T-helper 1 cell treated with Interleukin-12 subunit alpha and Interleukin-12 subunit beta and Interleukin-4 antibody, amounts not matched to agents 30 μg/mL and 1 μg/mL, for 36 hours (primary cell): ENCODE results near the gene APOBEC4.
"Not testable (repeated sequence)": the region's sequence is repeated elsewhere in the genome, so short reads cannot be mapped to it uniquely, and the experiment has no call there.

Source experiments
- H3K27ac Mint-ChIP-seq: one replicate; pipeline ENCODE4 v1.8.0; 2021; ENCODE audit warnings: mild to moderate bottlenecking, mixed read lengths
- H3K27me3 Mint-ChIP-seq: one replicate; pipeline ENCODE4 v1.8.0; 2021; ENCODE audit warnings: low read depth, mixed read lengths
- H3K36me3 Mint-ChIP-seq: one replicate; pipeline ENCODE4 v1.8.0; 2021; ENCODE audit warnings: low read depth, mixed read lengths
- H3K4me1 Mint-ChIP-seq: one replicate; pipeline ENCODE4 v1.8.0; 2021; ENCODE audit warnings: low read depth, mixed read lengths
- H3K4me3 Mint-ChIP-seq: one replicate; pipeline ENCODE4 v1.8.0; 2021; ENCODE audit warnings: mild to moderate bottlenecking, moderate library complexity, mixed read lengths
- H3K9me3 Mint-ChIP-seq: one replicate; pipeline ENCODE4 v1.8.0; 2021; ENCODE audit warnings: mixed read lengths

APOBEC4 gene

DNA sequence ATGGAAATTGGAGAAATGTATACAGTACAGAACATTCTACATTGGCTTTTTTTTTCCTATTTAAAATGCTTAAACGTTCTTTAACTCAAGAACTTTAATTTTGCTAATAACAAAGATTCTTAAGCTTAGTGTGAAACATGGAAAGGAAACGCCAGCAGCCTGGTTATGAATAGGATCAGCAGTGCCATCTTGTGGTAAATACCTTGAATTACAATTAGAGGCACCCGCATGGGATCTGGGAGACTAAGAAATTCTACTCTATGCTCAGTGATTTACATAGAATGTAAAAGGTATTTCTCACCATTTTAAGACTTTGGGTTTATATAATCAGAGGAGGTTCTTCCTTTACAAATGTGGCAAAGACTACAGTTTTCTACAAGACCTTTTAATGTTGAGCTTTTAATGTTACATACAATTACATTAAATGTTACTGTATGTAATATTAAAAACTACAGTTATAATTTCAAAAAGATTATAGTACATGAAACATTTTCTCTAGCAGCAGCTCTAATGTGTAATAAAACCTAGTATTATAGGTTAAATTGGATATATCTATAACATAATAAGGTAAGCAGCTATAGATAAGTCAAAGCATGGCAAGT is 32.1 kb upstream of the APOBEC4 start:
- H3K9me3 Mint-ChIP-seq: no peaks in the 10 kb centered on the region
- H3K27me3 Mint-ChIP-seq: peaks cover 22% of the 10 kb centered on the region
- H3K36me3 Mint-ChIP-seq: no peaks in the 10 kb centered on the region
- no peak overlapping the region for H3K4me3 Mint-ChIP-seq
- H3K4me1 Mint-ChIP-seq: peaks cover 3% of the 10 kb centered on the region
- H3K27ac Mint-ChIP-seq: no peak overlapping the region

- peaks cover 18% of the 10 kb centered on the region for H3K27me3 Mint-ChIP-seq
- H3K4me1 Mint-ChIP-seq, H3K9me3 Mint-ChIP-seq, H3K4me3 Mint-ChIP-seq, H3K27ac Mint-ChIP-seq, H3K36me3 Mint-ChIP-seq: not testable (repeated sequence)
Observed at GRCh38 chr1:183679363-183679762, 26.2 kb upstream of the APOBEC4 start.

GRCh38 chr1:183678819-183679218 is 25.7 kb upstream of the APOBEC4 start:
- Mint-ChIP-seq H3K9me3 (no peaks in the 10 kb centered on the region), H3K36me3 (no peaks in the 10 kb centered on the region), H3K4me1 (peaks cover 2% of the 10 kb centered on the region), H3K27ac (no peak overlapping the region), H3K4me3 (no peak overlapping the region), H3K27me3 (peaks cover 19% of the 10 kb centered on the region)

DNA sequence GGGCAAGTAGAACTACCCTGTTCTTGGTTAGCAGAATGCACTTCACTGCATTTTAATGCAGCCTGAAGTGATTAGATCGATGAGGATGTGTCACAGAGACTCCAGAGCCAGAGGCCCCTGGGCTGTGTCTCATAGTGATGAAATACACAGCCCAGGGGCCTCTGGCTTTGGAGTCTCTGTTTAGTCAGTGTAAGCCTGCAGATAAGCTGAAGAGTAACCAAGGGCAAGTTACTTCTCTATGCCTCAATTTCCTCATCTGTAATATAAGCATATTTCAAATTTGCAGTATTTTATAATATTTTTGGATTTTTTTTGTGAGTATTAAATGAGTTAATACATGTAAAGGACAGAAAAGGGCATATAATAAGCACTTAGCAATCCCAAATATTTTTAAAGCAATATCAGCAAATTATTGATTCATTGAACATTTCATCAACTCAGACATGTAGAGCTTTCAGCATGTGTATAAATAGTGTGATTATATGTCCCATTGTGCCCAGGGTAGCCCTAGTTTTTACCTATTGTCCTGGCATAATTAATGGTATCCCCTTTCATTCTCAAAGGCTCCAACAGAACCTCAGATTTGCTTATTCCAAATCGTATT is 23.6 kb upstream of the APOBEC4 start:
- Mint-ChIP-seq H3K4me1 (no peaks in the 10 kb centered on the region), H3K9me3 (no peaks in the 10 kb centered on the region), H3K27me3 (peaks cover 7% of the 10 kb centered on the region), H3K4me3 (no peak overlapping the region), H3K27ac (no peak overlapping the region), H3K36me3 (no peaks in the 10 kb centered on the region)

GRCh38 chr1:183675883-183676585 is 22.9 kb upstream of the APOBEC4 start:
- Mint-ChIP-seq H3K36me3 (no peaks in the 10 kb centered on the region), H3K27me3 (peaks cover 6% of the 10 kb centered on the region), H3K27ac (no peak overlapping the region), H3K9me3 (no peaks in the 10 kb centered on the region), H3K4me1 (no peaks in the 10 kb centered on the region), H3K4me3 (no peak overlapping the region)

DNA sequence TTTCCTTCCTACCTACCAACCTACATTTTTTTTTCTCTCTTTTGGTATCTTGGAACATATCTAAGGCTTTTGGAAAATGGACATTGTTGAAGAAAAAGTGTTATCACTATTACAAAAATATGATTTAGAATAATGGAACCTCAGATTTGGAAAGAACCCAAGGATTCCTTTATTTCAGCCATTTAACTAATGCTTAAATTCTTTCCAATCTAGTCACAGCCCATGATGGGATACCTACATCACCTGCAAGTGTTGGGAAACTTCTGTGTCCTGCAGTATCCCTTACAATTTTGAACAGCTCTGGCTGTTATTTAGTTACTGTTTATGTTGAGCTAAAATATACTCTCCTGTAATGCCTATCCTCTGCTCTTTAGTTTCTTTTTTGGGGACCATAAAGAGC is 22.3 kb upstream of the APOBEC4 start:
- Mint-ChIP-seq H3K4me1 (no peaks in the 10 kb centered on the region), H3K4me3 (no peak overlapping the region), H3K9me3 (no peaks in the 10 kb centered on the region), H3K36me3 (no peaks in the 10 kb centered on the region), H3K27ac (no peak overlapping the region), H3K27me3 (peaks cover 6% of the 10 kb centered on the region)

GRCh38 chr1:183674886-183675285 is 21.8 kb upstream of the APOBEC4 start:
- Mint-ChIP-seq H3K27me3 (peaks cover 6% of the 10 kb centered on the region), H3K9me3 (no peaks in the 10 kb centered on the region), H3K4me1 (no peaks in the 10 kb centered on the region), H3K36me3 (no peaks in the 10 kb centered on the region), H3K4me3 (no peak overlapping the region), H3K27ac (no peak overlapping the region)

GRCh38 chr1:183674339-183674738 is 21.2 kb upstream of the APOBEC4 start:
- Mint-ChIP-seq H3K27me3 (peaks cover 9% of the 10 kb centered on the region), H3K27ac (no peak overlapping the region), H3K4me3 (no peak overlapping the region), H3K9me3 (peaks cover 3% of the 10 kb centered on the region), H3K4me1 (no peaks in the 10 kb centered on the region), H3K36me3 (peaks cover 3% of the 10 kb centered on the region)

DNA sequence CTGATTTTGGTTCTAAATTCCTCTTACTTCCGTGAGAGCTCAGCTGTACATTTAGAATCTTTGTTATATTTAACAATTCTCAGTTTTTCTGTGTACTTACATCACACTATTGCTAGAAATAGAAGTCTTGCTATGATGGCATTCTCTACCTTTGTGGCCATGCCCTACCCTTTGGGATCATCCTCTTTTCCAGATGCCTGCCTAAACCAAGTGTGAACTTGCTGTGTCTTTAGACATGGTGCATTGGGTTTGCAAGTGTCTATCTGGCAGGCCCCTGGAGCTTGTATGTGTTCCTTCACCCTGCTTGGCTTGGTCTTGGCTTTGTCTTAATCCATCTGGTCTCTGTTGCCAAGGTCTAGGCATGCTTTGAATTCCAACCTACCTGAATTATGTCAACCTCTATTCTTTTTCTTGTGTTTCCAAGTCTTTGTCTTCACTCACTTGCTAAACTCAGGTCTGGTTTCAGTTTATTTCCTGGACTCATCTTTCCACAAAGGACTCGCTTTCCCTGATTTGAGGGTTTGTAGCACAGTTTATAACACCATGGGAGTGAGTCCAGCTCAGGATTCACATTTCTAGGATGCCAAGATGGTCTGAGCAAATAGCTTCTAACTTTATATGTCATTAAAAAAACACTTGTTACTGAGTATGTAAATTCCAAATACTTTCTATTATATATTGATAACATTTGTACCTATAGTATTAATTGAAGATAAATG is 20.6 kb upstream of the APOBEC4 start:
- Mint-ChIP-seq H3K27me3 (peaks cover 11% of the 10 kb centered on the region), H3K4me1 (no peaks in the 10 kb centered on the region), H3K4me3 (no peak overlapping the region), H3K36me3 (peaks cover 4% of the 10 kb centered on the region), H3K27ac (no peak overlapping the region), H3K9me3 (peaks cover 4% of the 10 kb centered on the region)

DNA sequence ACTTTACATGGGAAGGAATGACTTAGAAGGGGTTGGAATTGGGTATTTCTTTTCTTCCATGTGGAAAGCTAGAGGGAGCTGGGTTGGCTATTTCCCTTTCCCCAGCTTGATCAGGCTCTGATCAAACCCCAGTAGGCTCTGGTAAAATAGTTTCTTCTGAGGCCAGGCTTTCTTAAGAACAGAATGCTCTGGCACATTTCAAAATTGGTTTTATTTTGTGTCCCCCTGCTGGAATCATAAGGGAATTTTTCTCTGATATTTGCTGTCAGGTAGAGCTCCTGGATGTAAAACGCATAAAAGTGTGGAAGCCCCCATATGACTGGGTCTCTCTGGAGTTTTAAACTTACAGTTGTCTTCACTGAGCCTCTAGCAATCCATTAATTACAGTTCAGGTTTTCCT is 17.1 kb upstream of the APOBEC4 start:
- no peak overlapping the region for H3K4me3 Mint-ChIP-seq
- peaks cover 4% of the 10 kb centered on the region for H3K36me3 Mint-ChIP-seq
- peaks cover 11% of the 10 kb centered on the region for H3K27me3 Mint-ChIP-seq
- peaks cover 4% of the 10 kb centered on the region for H3K9me3 Mint-ChIP-seq
- no peaks in the 10 kb centered on the region for H3K4me1 Mint-ChIP-seq
- no peak overlapping the region for H3K27ac Mint-ChIP-seq

GRCh38 chr1:183656355-183656754 is 3.2 kb upstream of the APOBEC4 start:
- Mint-ChIP-seq H3K36me3 (peaks cover 2% of the 10 kb centered on the region), H3K27ac (no peak overlapping the region), H3K4me1 (peaks cover 37% of the 10 kb centered on the region), H3K9me3 (no peaks in the 10 kb centered on the region), H3K27me3 (no peaks in the 10 kb centered on the region), H3K4me3 (no peak overlapping the region)

DNA sequence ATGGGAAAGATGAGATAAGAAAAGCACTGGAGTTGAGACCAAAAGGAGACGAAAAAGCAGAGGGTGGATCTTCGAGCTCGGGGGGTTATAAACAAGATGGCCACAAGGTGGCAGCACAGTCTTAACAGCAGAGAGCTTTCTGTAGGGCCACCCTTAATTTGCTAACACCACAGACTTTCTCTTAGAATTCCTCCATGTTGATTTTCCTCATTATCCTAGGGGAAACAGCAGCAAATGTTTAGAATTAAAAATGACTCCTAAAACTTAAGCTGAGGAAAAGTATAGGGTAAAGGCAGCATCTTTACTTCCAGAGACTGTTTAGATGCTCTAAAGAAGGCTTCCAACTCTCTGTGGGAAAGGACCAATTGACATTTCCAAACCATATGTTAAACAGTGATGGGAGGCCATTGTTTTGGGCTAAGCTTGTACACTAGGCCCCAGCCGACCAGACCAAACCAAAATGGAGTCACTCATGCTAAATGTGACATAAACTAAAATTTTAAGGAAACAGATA is 2.5 kb upstream of the APOBEC4 start:
- Mint-ChIP-seq H3K4me1 (peaks cover 41% of the 10 kb centered on the region), H3K4me3 (no peak overlapping the region), H3K36me3 (peaks cover 2% of the 10 kb centered on the region), H3K27ac (no peak overlapping the region), H3K9me3 (no peaks in the 10 kb centered on the region), H3K27me3 (no peaks in the 10 kb centered on the region)

- Mint-ChIP-seq H3K27ac (peak overlapping the region; percentile 18), H3K4me1 (peaks cover 41% of the 10 kb centered on the region), H3K27me3 (no peaks in the 10 kb centered on the region), H3K9me3 (no peaks in the 10 kb centered on the region), H3K4me3 (no peak overlapping the region), H3K36me3 (peaks cover 2% of the 10 kb centered on the region)
Observed at GRCh38 chr1:183654706-183655105, 1.6 kb upstream of the APOBEC4 start.

- peaks cover 41% of the 10 kb centered on the region for H3K4me1 Mint-ChIP-seq
- H3K27me3 Mint-ChIP-seq: no peaks in the 10 kb centered on the region
- peaks cover 2% of the 10 kb centered on the region for H3K36me3 Mint-ChIP-seq
- H3K27ac Mint-ChIP-seq: peak overlapping the region; percentile 90
- H3K4me3 Mint-ChIP-seq: peak overlapping the region; percentile 41
- H3K9me3 Mint-ChIP-seq: no peaks in the 10 kb centered on the region
Observed at GRCh38 chr1:183653876-183654451, 848 bp upstream of the APOBEC4 start.
